AG08395 (cell line): ENCODE results near the gene OR5B21.
A peak's percentile ranks its signal among the peaks of the same experiment; 100 is the strongest.

Experiments used
- DNase-seq: peaks from one replicate; pipeline ENCODE4 v3.0.0; 2012; ENCODE audit warnings: mixed read lengths, low spot score

The OR5B21 gene

GRCh38 chr11:58508005-58508404 is at the start of gene OR5B21:
OR5B21 (minus strand) TSS chr11:58508105; CDS start chr11:58508105, 0 bp downstream.
- DNase-seq = no peak

- DNase-seq = no peak
These were observed 41.7 kb upstream of the OR5B21 start for GRCh38 chr11:58549644-58550043.

GRCh38 chr11:58546841-58547240 is 38.9 kb upstream of the OR5B21 start:
- DNase-seq = no peak

- no peak for DNase-seq
These were observed 24.0 kb upstream of the OR5B21 start for GRCh38 chr11:58531865-58532341.

GRCh38 chr11:58530236-58530635 is 22.3 kb upstream of the OR5B21 start:
- no peak for DNase-seq

GRCh38 chr11:58527429-58527828 is 19.5 kb upstream of the OR5B21 start:
- no peak for DNase-seq

- DNase-seq = no peak
These were observed 18.8 kb upstream of the OR5B21 start for GRCh38 chr11:58526721-58527120.

- DNase-seq = no peak
These were observed 17.2 kb upstream of the OR5B21 start for GRCh38 chr11:58525037-58525614.

- peak; percentile 84 for DNase-seq
These were observed 16.5 kb upstream of the OR5B21 start for GRCh38 chr11:58524232-58525036.

GRCh38 chr11:58513747-58514367 is 6.0 kb upstream of the OR5B21 start:
- peak; percentile 75 for DNase-seq

- DNase-seq = no peak
These were observed 3.7 kb upstream of the OR5B21 start for GRCh38 chr11:58511636-58512035.

GRCh38 chr11:58509748-58510147 is 1.8 kb upstream of the OR5B21 start:
- no peak for DNase-seq

GRCh38 chr11:58508814-58509213 is 909 bp upstream of the OR5B21 start:
- DNase-seq = no peak

GRCh38 chr11:58507355-58507754 is 550 bp downstream of the OR5B21 start:
- no peak for DNase-seq

- DNase-seq = no peak
These were observed 970 bp downstream of the OR5B21 start for GRCh38 chr11:58506935-58507334.

- DNase-seq = no peak
These were observed 2.1 kb downstream of the OR5B21 start for GRCh38 chr11:58505849-58506248.

GRCh38 chr11:58504232-58504631 is 3.7 kb downstream of the OR5B21 start:
- DNase-seq = no peak

- no peak for DNase-seq
These were observed 4.5 kb downstream of the OR5B21 start for GRCh38 chr11:58503361-58503856.

- no peak for DNase-seq
These were observed 5.9 kb downstream of the OR5B21 start for GRCh38 chr11:58502004-58502403.

- no peak for DNase-seq
These were observed 9.4 kb downstream of the OR5B21 start for GRCh38 chr11:58498464-58498863.

- no peak for DNase-seq
These were observed 10.0 kb downstream of the OR5B21 start for GRCh38 chr11:58497951-58498350.

GRCh38 chr11:58495906-58496305 is 12.0 kb downstream of the OR5B21 start:
- no peak for DNase-seq

- DNase-seq = no peak
These were observed 13.8 kb downstream of the OR5B21 start for GRCh38 chr11:58494101-58494500.
